GM23338 (cell line): ENCODE results near the gene MTOR. TPM values are rescaled to one million over a fixed set of nuclear protein-coding genes. Genes with fewer than 3 reads are reported as not detected.
"Not testable (repeated sequence)": the region's sequence is repeated elsewhere in the genome, so short reads cannot be mapped to it uniquely, and the experiment has no call there.

Source experiments
- ATAC-seq: fragments of 200-7000 bp; cut with Tn5 transposase; 3 replicates; pipeline ENCODE4 v1.9.1; 2020
- DNase-seq: peaks from one replicate; pipeline ENCODE4 v3.0.0-alpha.2; 2015; ENCODE audit warnings: low spot score
- H2AFZ ChIP-seq: fragments of 200-600 bp; sonication (generic); 2 replicates; pipeline ENCODE4 v1.8.0; 2016; ENCODE audit warnings: antibody characterized with exemption, mild to moderate bottlenecking, moderate library complexity
- H3F3A ChIP-seq: fragments of 200-600 bp; sonication (generic); replicated peaks from 2 replicates; pipeline ENCODE4 v1.8.0; 2017; ENCODE audit warnings: antibody characterized with exemption, mixed run types, low read depth
- H3K27ac ChIP-seq: fragments of 200-600 bp; sonication (generic); 2 replicates; pipeline ENCODE4 v1.6.1; 2016; ENCODE audit warnings: low read depth
- H3K27me3 ChIP-seq: fragments of 200-600 bp; sonication (generic); 2 replicates; pipeline ENCODE4 v1.8.0; 2016; ENCODE audit warnings: mild to moderate bottlenecking, mixed run types, moderate library complexity; ENCODE audit not compliant: insufficient read depth
- H3K36me3 ChIP-seq: fragments of 200-600 bp; sonication (generic); 2 replicates; pipeline ENCODE4 v1.8.0; 2016; ENCODE audit warnings: mild to moderate bottlenecking; ENCODE audit not compliant: insufficient read depth
- H3K4me1 ChIP-seq: fragments of 200-600 bp; sonication (generic); 2 replicates; pipeline ENCODE4 v1.8.0; 2016; ENCODE audit warnings: mild to moderate bottlenecking, moderate library complexity; ENCODE audit not compliant: insufficient read depth
- H3K4me2 ChIP-seq: fragments of 200-600 bp; sonication (generic); 2 replicates; pipeline ENCODE4 v1.7.1; 2017; ENCODE audit warnings: mixed run types
- H3K4me3 ChIP-seq: fragments of 200-600 bp; sonication (generic); 2 replicates; pipeline ENCODE4 v1.6.1; 2016; ENCODE audit warnings: mixed run types
- H3K79me2 ChIP-seq: fragments of 200-600 bp; sonication (generic); replicated peaks from 2 replicates; pipeline ENCODE4 v1.8.0; 2017; ENCODE audit warnings: mild to moderate bottlenecking; ENCODE audit not compliant: insufficient read depth
- H3K9me2 ChIP-seq: fragments of 200-600 bp; sonication (generic); 2 replicates; pipeline ENCODE4 v1.8.0; 2017; ENCODE audit not compliant: insufficient read depth
- H4K20me1 ChIP-seq: fragments of 200-600 bp; sonication (generic); replicated peaks from 2 replicates; pipeline ENCODE4 v1.8.0; 2017; ENCODE audit warnings: mild to moderate bottlenecking; ENCODE audit not compliant: insufficient read depth
- H3K27ac Mint-ChIP-seq: 2 replicates; pipeline ENCODE4 v1.8.0; 2020; ENCODE audit warnings: inconsistent platforms, mild to moderate bottlenecking, moderate library complexity, mixed read lengths
- H3K27me3 Mint-ChIP-seq: 3 replicates; pipeline ENCODE4 v1.8.0; 2022; ENCODE audit warnings: low read depth, mild to moderate bottlenecking, moderate library complexity, mixed read lengths, inconsistent platforms; ENCODE audit not compliant: insufficient read depth, poor library complexity
- H3K36me3 Mint-ChIP-seq: 3 replicates; pipeline ENCODE4 v1.8.0; 2021; ENCODE audit warnings: low read depth, mild to moderate bottlenecking, inconsistent platforms, moderate library complexity, mixed read lengths
- H3K4me1 Mint-ChIP-seq: 3 replicates; pipeline ENCODE4 v1.8.0; 2020; ENCODE audit warnings: mild to moderate bottlenecking, inconsistent platforms, mixed read lengths
- H3K4me3 Mint-ChIP-seq: 3 replicates; pipeline ENCODE4 v1.8.0; 2021; ENCODE audit warnings: moderate library complexity, mild to moderate bottlenecking, inconsistent platforms, mixed read lengths
- H3K9me3 Mint-ChIP-seq: 3 replicates; pipeline ENCODE4 v1.8.0; 2020; ENCODE audit warnings: moderate library complexity, mild to moderate bottlenecking, inconsistent platforms, mixed read lengths
- CREB1 ChIP-seq: fragments of 250-450 bp; sonication (Bioruptor Pico); IDR thresholded peaks from 2 replicates; pipeline ENCODE4 v1.5.0; 2020; ENCODE audit warnings: low read depth, mild to moderate bottlenecking, moderate library complexity
- CTCF ChIP-seq, 2 experiments: fragments of 200-600 bp in 1 of 2; sonication (generic) in 1 of 2; conservative IDR thresholded peaks; 2 replicates each; pipeline versions ENCODE4 v1.5.1 to v1.6.1; 2016 to 2017; ENCODE audit warnings: antibody characterized with exemption in 2 of 2, low read depth in 2 of 2, mild to moderate bottlenecking in 2 of 2, moderate library complexity in 1 of 2
- ETS1 ChIP-seq: IDR thresholded peaks from 2 replicates; pipeline ENCODE4 v1.6.1; 2016; ENCODE audit warnings: antibody characterized with exemption
- EZH2 ChIP-seq: fragments of 200-600 bp; sonication (generic); IDR thresholded peaks from one replicate; pipeline ENCODE4 v1.8.0; 2017; ENCODE audit warnings: antibody characterized with exemption, mild to moderate bottlenecking, low read depth; ENCODE audit not compliant: unreplicated experiment
- JUNB ChIP-seq: IDR thresholded peaks from one replicate; pipeline ENCODE4 v1.6.1; 2016; ENCODE audit warnings: antibody characterized with exemption; ENCODE audit not compliant: unreplicated experiment
- POLR2AphosphoS5 ChIP-seq: IDR thresholded peaks from 2 replicates; pipeline ENCODE4 v1.6.1; 2016; ENCODE audit warnings: antibody characterized with exemption, low read depth
- ZNF114 ChIP-seq: fragments of 250-450 bp; sonication (Bioruptor Pico); IDR thresholded peaks from 2 replicates; pipeline ENCODE4 v1.5.0; 2020; ENCODE audit warnings: mild to moderate bottlenecking, moderate library complexity
- polyA plus RNA-seq: library from polyadenylated mRNA; unstranded; fragments of >200 nt; fragmentation: Nextera tagmentation; extraction: Ambion mirVana; gene quantifications from 2 replicates; pipeline ENCODE4 v1.2.1, GENCODE V29; 2016
- total RNA-seq: library from RNA; depleted of rRNA; stranded (reverse); fragments of >200 nt; shearing (Covaris generic); gene quantifications from 2 replicates; pipeline ENCODE4 v1.2.3, GENCODE V29; 2014

Gene MTOR
- total and polyA plus RNA-seq, 2 experiments from 2014 or later, result 22.8 to 98.0 TPM

- no peak overlapping the region for H3K27ac Mint-ChIP-seq
- Histone ChIP-seq H3K27ac (no peak overlapping the region), H3K4me1 (no peaks in the 10 kb centered on the region), H3F3A (no peaks in the 10 kb centered on the region), H2AFZ (no peak overlapping the region), H3K79me2 (peaks cover 7% of the 10 kb centered on the region), H3K36me3 (peaks cover 7% of the 10 kb centered on the region), H3K4me2 (no peak overlapping the region), H3K4me3 (no peak overlapping the region), H4K20me1 (peaks cover 6% of the 10 kb centered on the region), H3K27me3 (no peaks in the 10 kb centered on the region), H3K9me2 (no peaks in the 10 kb centered on the region)
- H3K9me3 Mint-ChIP-seq, result no peaks in the 10 kb centered on the region
- peaks cover 18% of the 10 kb centered on the region for H3K36me3 Mint-ChIP-seq
- no peak for ATAC-seq
- no peak overlapping the region for H3K4me3 Mint-ChIP-seq
- DNase-seq, result no peak
- peaks cover 4% of the 10 kb centered on the region for H3K27me3 Mint-ChIP-seq
- TF ChIP-seq POLR2AphosphoS5, result no peak
- no peak for TF ChIP-seq ZNF114 (CRISPR knock-in tag)
- H3K4me1 Mint-ChIP-seq, result no peaks in the 10 kb centered on the region
Measured at GRCh38 chr1:11168731-11169130, 93.6 kb downstream of the MTOR start.

- H3K9me2 ChIP-seq, H3K4me1 ChIP-seq, H4K20me1 ChIP-seq, H3K4me3 Mint-ChIP-seq, H3K9me3 Mint-ChIP-seq, H3K4me1 Mint-ChIP-seq, H3K27me3 Mint-ChIP-seq, H3K79me2 ChIP-seq, H3K4me2 ChIP-seq, H2AFZ ChIP-seq, H3K4me3 ChIP-seq, DNase-seq, H3K27me3 ChIP-seq, H3K27ac ChIP-seq, H3F3A ChIP-seq, H3K27ac Mint-ChIP-seq, ATAC-seq, H3K36me3 ChIP-seq: not testable (repeated sequence)
- peaks cover 29% of the 10 kb centered on the region for H3K36me3 Mint-ChIP-seq
Measured at GRCh38 chr1:11166744-11167143, 95.6 kb downstream of the MTOR start.

GRCh38 chr1:11162752-11163151, 99.6 kb downstream of the MTOR start:
- H3K4me2 ChIP-seq, H3K9me2 ChIP-seq, H3K9me3 Mint-ChIP-seq, H2AFZ ChIP-seq, H3K4me3 Mint-ChIP-seq, H3K27me3 ChIP-seq, H3K27ac ChIP-seq, H3F3A ChIP-seq, H3K79me2 ChIP-seq, DNase-seq, H3K4me1 Mint-ChIP-seq, H4K20me1 ChIP-seq, H3K27me3 Mint-ChIP-seq, ATAC-seq, H3K27ac Mint-ChIP-seq, H3K4me1 ChIP-seq, H3K4me3 ChIP-seq: not testable (repeated sequence)
- H3K36me3 ChIP-seq, result peaks cover 11% of the 10 kb centered on the region
- peaks cover 37% of the 10 kb centered on the region for H3K36me3 Mint-ChIP-seq

GRCh38 chr1:11158720-11159321, 103.5 kb downstream of the MTOR start:
- Histone ChIP-seq H3K4me2 (no peak overlapping the region), H3K36me3 (peaks cover 16% of the 10 kb centered on the region), H3K9me2 (no peaks in the 10 kb centered on the region), H4K20me1 (no peaks in the 10 kb centered on the region; the same call in 1 of the 2 replicates), H3K79me2 (no peaks in the 10 kb centered on the region), H3K27ac (no peak overlapping the region), H3K4me1 (no peaks in the 10 kb centered on the region), H3K4me3 (no peak overlapping the region), H3K27me3 (no peaks in the 10 kb centered on the region), H2AFZ (no peak overlapping the region), H3F3A (no peaks in the 10 kb centered on the region)
- no peak for DNase-seq
- Mint-ChIP-seq H3K9me3 (no peaks in the 10 kb centered on the region), H3K27ac (no peak overlapping the region), H3K36me3 (peaks cover 39% of the 10 kb centered on the region), H3K4me1 (no peaks in the 10 kb centered on the region), H3K4me3 (no peak overlapping the region), H3K27me3 (peaks cover 5% of the 10 kb centered on the region)
- ATAC-seq, result no peak
- TF ChIP-seq CTCF (conservative IDR thresholded peaks at IDR 0.05; ENCODE audit: low read depth in 2 of 2), result no peak
- TF ChIP-seq CREB1, result no peak
- TF ChIP-seq POLR2AphosphoS5, result no peak
- TF ChIP-seq ETS1, result no peak
- TF ChIP-seq JUNB, result no peak
- no peak for TF ChIP-seq EZH2
